Stimulated activated CD4-positive, alpha-beta T cell treated with anti-CD3 and anti-CD28 coated beads, TNF-alpha, amount 100 ng/mL, for 1 hour (primary cell): ENCODE measurements around the gene ZNRF1.
A peak's percentile ranks its signal among the peaks of the same experiment; 100 is the strongest.
"Not testable (repeated sequence)": the region's sequence is repeated elsewhere in the genome, so short reads cannot be mapped to it uniquely, and the experiment has no call there.

Source experiments
- DNase-seq, 3 donors: peaks; one replicate each; pipeline ENCODE4 v3.0.0-alpha.2; 2020; ENCODE audit warnings: low read depth in 3 of 3, low spot score in 1 of 3

Gene ZNRF1

GRCh38 chr16:75000481-75001081, 1.8 kb downstream of the ZNRF1 start:
- no peak for DNase-seq

- no peak for DNase-seq
Observed at GRCh38 chr16:75002474-75002873, 3.6 kb downstream of the ZNRF1 start.

GRCh38 chr16:75003931-75004330, 5.1 kb downstream of the ZNRF1 start:
- no peak for DNase-seq

GRCh38 chr16:75004460-75004859, 5.6 kb downstream of the ZNRF1 start:
- no peak for DNase-seq

GRCh38 chr16:75005697-75006096, 6.9 kb downstream of the ZNRF1 start:
- DNase-seq: no peak

- no peak for DNase-seq
Observed at GRCh38 chr16:75007443-75007842, 8.6 kb downstream of the ZNRF1 start.

GRCh38 chr16:75010427-75010826, 11.6 kb downstream of the ZNRF1 start:
- no peak for DNase-seq

GRCh38 chr16:75011634-75012307, 12.9 kb downstream of the ZNRF1 start:
- DNase-seq: peak in 2 of 3 donors; percentile 10 to 24

- DNase-seq: no peak
Observed at GRCh38 chr16:75012380-75013081, 13.7 kb downstream of the ZNRF1 start.

- DNase-seq: not testable (repeated sequence)
Observed at GRCh38 chr16:75013123-75013522, 14.3 kb downstream of the ZNRF1 start.

- no peak for DNase-seq
Observed at GRCh38 chr16:75014318-75014717, 15.5 kb downstream of the ZNRF1 start.

GRCh38 chr16:75016451-75017081, 17.7 kb downstream of the ZNRF1 start:
- not testable (repeated sequence) for DNase-seq

- DNase-seq: no peak
Observed at GRCh38 chr16:75017670-75018525, 19.1 kb downstream of the ZNRF1 start.

- DNase-seq: no peak
Observed at GRCh38 chr16:75019007-75019406, 20.2 kb downstream of the ZNRF1 start.

- DNase-seq: no peak
Observed at GRCh38 chr16:75019586-75019985, 20.8 kb downstream of the ZNRF1 start.

GRCh38 chr16:75021410-75021809, 22.6 kb downstream of the ZNRF1 start:
- DNase-seq: no peak

- no peak for DNase-seq
Observed at GRCh38 chr16:75022567-75022966, 23.7 kb downstream of the ZNRF1 start.

- DNase-seq: no peak
Observed at GRCh38 chr16:75023009-75023408, 24.2 kb downstream of the ZNRF1 start.

GRCh38 chr16:75024182-75024581, 25.4 kb downstream of the ZNRF1 start:
- no peak for DNase-seq

GRCh38 chr16:75024594-75024993, 25.8 kb downstream of the ZNRF1 start:
- no peak for DNase-seq

GRCh38 chr16:75025761-75026160, 26.9 kb downstream of the ZNRF1 start:
- no peak for DNase-seq
